Measurements from ENCODE around the gene TFR2. TPM values are rescaled to one million over a fixed set of nuclear protein-coding genes. Genes with fewer than 3 reads are reported as not detected.

TFR2 gene
- total RNA-seq, 1 donor from 2014 or later = 0.41 TPM

DNA sequence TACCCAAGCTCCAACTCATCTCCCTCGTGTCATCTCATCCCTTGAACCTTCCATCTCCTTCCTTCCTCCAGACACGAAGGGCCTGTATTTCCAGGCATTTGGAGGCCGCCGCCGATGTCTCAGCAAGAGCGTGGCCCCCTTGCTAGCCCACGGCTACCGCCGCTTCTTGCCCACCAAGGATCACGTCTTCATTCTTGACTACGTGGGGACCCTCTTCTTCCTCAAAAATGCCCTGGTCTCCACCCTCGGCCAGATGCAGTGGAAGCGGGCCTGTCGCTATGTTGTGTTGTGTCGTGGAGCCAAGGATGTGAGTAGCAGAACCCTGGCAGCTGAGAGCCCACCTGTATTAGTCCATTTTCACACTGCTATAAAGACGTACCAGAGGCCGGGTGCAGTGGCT, 49.8 kb downstream of the TFR2 start:
- Histone ChIP-seq H3K27ac (no peak overlapping the region), H3K36me3 (no peaks in the 10 kb centered on the region), H3K4me3 (no peak overlapping the region), H3K4me1 (peaks cover 5% of the 10 kb centered on the region), H3K27me3 (no peaks in the 10 kb centered on the region), H3K9me3 (no peaks in the 10 kb centered on the region)
- DNase-seq (no peak), ATAC-seq (no peak)
- intact Hi-C loops (cut with DNase I) = no loop called here
- TF ChIP-seq, protein P1, sequence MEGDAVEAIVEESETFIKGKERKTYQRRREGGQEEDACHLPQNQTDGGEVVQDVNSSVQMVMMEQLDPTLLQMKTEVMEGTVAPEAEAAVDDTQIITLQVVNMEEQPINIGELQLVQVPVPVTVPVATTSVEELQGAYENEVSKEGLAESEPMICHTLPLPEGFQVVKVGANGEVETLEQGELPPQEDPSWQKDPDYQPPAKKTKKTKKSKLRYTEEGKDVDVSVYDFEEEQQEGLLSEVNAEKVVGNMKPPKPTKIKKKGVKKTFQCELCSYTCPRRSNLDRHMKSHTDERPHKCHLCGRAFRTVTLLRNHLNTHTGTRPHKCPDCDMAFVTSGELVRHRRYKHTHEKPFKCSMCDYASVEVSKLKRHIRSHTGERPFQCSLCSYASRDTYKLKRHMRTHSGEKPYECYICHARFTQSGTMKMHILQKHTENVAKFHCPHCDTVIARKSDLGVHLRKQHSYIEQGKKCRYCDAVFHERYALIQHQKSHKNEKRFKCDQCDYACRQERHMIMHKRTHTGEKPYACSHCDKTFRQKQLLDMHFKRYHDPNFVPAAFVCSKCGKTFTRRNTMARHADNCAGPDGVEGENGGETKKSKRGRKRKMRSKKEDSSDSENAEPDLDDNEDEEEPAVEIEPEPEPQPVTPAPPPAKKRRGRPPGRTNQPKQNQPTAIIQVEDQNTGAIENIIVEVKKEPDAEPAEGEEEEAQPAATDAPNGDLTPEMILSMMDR (IDR thresholded peaks at IDR 0.05) = no peak

DNA sequence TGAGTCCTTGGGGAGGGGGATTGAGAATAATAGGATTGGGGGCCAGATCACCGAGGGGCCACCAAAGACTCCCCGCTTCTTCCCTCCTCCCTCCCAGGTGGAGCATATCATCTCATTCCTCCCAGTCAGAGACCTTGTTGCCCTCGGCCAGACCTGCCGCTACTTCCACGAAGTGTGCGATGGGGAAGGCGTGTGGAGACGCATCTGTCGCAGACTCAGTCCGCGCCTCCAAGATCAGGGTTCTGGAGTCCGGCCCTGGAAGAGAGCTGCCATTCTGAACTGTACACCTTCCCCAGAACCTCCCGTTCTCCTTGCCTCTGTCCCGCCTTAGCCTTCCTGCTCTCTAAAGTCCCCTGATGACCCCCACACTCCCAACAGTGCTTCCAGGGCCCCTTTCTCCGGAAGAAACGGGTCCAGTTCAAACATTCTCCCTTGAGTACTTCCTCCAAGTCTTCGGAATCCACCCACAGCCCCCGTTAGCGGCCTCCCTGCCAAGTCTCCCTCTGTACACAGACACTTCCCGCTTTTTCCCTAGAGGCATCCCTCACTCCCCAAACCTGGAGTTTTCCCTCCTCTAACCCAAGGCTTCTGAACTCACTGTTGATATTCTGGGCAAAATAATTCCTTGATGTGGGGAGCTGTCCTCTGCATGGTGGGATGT, 51.1 kb downstream of the TFR2 start:
- peak; percentile 52 for DNase-seq
- no peaks in the 10 kb centered on the region for H3K9me3 ChIP-seq
- H3K36me3 ChIP-seq = no peaks in the 10 kb centered on the region
- intact Hi-C loops (cut with DNase I) = no loop called here
- TF ChIP-seq, protein P1 (IDR thresholded peaks at IDR 0.05) = no peak
- no peak overlapping the region for H3K27ac ChIP-seq
- no peak for ATAC-seq
- no peak overlapping the region for H3K4me3 ChIP-seq
- H3K4me1 ChIP-seq = peaks cover 5% of the 10 kb centered on the region
- no peaks in the 10 kb centered on the region for H3K27me3 ChIP-seq

DNA sequence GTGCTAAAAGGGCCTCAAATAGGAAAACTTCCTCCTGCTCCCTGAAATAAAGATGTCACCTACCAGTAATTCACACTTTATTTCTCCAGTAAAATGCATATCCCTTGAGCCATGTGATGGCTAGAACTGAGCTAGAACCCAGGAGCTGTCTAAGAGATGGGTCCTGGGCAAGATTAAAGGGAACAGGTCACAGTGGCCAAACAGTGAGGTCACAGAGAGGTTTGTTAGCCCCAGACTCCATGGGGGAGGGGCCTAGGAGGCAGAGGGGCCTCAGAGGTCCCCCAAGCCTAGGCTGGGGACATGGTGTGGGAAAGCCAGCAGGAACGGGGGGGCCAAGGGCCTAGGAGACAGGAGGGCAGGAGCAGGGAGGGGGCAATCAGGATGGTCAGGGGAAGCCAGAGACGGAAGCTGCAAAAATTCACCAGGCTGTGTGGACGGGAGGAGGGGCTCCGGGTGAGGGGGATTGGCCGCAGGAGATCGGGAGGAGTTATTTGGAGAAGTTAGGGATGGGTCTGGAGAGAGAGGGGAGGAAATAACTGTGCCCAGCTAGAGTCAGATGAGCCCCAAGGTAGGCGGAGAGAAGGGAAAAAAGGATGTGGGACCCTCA, 51.9 kb downstream of the TFR2 start:
- no peaks in the 10 kb centered on the region for H3K9me3 ChIP-seq
- TF ChIP-seq, protein P1 (IDR thresholded peaks at IDR 0.05) = no peak

DNA sequence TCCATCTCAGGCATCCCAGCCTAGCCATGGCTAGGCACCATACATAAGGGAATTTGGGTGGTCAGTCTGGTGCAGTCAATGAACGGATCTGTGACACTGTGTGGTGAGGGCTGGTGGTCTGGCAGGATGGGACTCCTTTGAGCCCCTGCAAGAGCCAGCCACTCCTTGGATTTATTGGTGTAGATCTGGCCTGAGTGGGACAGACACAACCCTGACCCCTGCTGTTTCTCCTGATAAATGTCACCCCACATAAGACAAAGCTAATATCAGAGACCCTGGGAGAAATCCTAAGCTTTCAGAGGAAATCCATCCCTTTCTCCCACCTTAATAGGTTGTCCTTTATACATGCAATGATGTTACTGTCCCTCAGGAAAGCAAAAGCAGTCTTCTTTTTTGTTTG, 52.9 kb downstream of the TFR2 start:
- no peaks in the 10 kb centered on the region for H3K9me3 ChIP-seq
- DNase-seq (no peak), ATAC-seq (no peak)
- H3K4me3 ChIP-seq = no peak overlapping the region
- H3K4me1 ChIP-seq = peaks cover 19% of the 10 kb centered on the region
- H3K27ac ChIP-seq = no peak overlapping the region
- intact Hi-C loops (cut with DNase I) = no loop called here
- TF ChIP-seq, protein P1 (IDR thresholded peaks at IDR 0.05) = peak; percentile 35
- H3K36me3 ChIP-seq = no peaks in the 10 kb centered on the region
- no peaks in the 10 kb centered on the region for H3K27me3 ChIP-seq

More for the DNA sequence above, 51.9 kb downstream of the TFR2 start:
- Histone ChIP-seq H3K27me3 (no peaks in the 10 kb centered on the region), H3K4me3 (no peak overlapping the region), H3K4me1 (peaks cover 9% of the 10 kb centered on the region), H3K27ac (no peak overlapping the region), H3K36me3 (no peaks in the 10 kb centered on the region)
- intact Hi-C loops (cut with DNase I) = no loop called here
- no peak for ATAC-seq
- DNase-seq = no peak

DNA sequence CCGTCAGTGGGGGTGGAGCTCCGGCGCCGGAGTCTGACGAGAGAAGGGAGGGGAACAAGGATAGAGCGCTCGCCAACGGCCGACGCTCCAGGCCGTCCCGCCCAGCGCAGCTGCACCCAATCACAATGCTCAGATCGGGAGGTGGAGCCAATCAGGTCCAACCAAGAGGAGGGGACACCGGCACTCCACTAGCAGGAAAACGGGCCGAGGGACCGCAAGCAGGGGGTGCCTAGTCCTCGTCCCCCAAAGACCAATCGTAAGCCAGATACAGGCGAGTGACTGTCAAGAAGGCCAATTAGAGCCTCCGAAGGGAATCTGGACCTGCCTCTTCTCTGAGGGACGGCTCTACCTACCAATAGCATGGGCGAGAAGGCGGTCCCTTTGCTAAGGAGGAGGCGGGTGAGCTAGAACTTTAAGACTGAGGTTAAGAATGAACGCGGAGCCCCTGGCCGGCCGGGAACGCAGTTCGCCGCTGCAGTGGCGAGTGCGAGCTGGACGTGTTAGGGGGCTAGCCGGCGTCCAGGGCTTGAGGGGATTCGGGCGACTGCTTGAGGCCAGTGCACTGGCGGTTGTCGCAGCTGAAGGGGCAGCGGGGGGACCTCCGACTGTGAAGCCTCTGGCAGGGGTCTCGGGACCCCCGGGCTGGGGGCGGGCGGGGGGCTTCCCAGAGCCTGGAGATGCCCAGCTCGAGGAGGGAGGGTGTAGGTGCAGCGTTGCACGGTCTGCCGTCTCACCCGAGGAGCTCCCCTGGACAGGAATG, 54.9 kb downstream of the TFR2 start, which contains the start of gene FBXO24:
FBXO24 (plus strand) TSS at position 63 of the 760 bp plus-strand sequence; CDS start at position 361, 298 bp downstream.
- Histone ChIP-seq H3K36me3 (peaks cover 17% of the 10 kb centered on the region), H3K4me1 (peaks cover 39% of the 10 kb centered on the region)
- ATAC-seq = peak; percentile 89

More for the DNA sequence above, 54.9 kb downstream of the TFR2 start, which contains the start of gene FBXO24:
- peak within 1 kb of the TSS; percentile 98 for H3K4me3 ChIP-seq
- TF ChIP-seq, protein P1 (IDR thresholded peaks at IDR 0.05) = no peak
- peak; percentile 100 for DNase-seq
- H3K9me3 ChIP-seq = no peaks in the 10 kb centered on the region
- peak within 1 kb of the TSS; percentile 99 for H3K27ac ChIP-seq
- intact Hi-C loops (cut with DNase I) = no loop called here
- H3K27me3 ChIP-seq = no peaks in the 10 kb centered on the region
